ENCODE data around the gene SGF29. TPM values are rescaled to one million over a fixed set of nuclear protein-coding genes. Genes with fewer than 3 reads are reported as not detected.
"Not testable (repeated sequence)": the region's sequence is repeated elsewhere in the genome, so short reads cannot be mapped to it uniquely, and the experiment has no call there.

SGF29 gene
- total RNA-seq, 1 donor from 2014 or later: 40.6 TPM

DNA sequence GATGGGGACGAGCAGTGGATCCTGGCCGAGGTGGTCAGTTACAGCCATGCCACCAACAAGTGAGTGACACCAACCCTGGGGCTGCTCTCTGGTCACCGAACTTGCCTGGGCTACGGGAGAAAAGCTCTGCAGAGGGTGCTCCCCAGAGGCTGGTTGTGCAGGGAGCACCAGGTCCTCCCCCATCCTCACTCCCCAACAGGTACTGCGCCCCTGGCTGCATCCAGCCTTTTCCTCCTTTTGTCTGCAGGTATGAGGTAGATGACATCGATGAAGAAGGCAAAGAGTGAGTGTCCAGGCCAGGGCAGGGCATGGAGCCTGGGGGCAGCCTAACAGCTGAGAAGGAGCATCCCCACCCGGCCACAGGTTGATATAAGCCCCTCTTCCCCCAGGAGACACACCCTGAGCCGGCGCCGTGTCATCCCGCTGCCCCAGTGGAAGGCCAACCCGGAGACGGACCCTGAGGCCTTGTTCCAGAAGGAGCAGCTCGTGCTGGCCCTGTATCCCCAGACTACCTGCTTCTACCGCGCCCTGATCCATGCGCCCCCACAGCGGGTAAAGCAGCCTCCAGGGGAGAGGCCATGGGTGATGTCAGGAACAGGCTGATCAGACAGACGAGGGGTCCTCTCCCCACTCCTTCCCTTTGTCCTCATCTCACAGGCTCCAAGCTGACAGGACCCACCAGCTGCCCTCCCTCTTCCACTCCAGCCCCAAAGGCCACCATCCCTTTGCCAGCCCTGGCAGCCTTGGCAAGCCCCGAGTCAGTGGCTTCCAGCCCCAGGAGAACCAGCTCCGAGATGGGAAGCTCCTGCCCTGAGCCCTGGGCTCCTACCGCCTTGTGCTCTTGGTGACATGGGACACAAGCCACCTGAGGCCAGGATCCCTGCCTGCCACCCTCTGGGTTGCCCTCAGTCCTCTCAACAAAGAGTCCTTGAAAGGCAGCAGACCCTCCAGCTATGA, 36.9 kb downstream of the SGF29 start:
- H3K9me3 ChIP-seq: no peaks in the 10 kb centered on the region
- no peaks in the 10 kb centered on the region for H3K4me1 ChIP-seq
- no peak for DNase-seq
- H3K27me3 ChIP-seq (ENCODE audit: low read depth): no peaks in the 10 kb centered on the region
- no peak overlapping the region for H3K27ac ChIP-seq
- ATAC-seq: no peak
- H3K36me3 ChIP-seq: peaks cover 72% of the 10 kb centered on the region
- H3K4me3 ChIP-seq: no peak overlapping the region
- TF ChIP-seq, protein P1, sequence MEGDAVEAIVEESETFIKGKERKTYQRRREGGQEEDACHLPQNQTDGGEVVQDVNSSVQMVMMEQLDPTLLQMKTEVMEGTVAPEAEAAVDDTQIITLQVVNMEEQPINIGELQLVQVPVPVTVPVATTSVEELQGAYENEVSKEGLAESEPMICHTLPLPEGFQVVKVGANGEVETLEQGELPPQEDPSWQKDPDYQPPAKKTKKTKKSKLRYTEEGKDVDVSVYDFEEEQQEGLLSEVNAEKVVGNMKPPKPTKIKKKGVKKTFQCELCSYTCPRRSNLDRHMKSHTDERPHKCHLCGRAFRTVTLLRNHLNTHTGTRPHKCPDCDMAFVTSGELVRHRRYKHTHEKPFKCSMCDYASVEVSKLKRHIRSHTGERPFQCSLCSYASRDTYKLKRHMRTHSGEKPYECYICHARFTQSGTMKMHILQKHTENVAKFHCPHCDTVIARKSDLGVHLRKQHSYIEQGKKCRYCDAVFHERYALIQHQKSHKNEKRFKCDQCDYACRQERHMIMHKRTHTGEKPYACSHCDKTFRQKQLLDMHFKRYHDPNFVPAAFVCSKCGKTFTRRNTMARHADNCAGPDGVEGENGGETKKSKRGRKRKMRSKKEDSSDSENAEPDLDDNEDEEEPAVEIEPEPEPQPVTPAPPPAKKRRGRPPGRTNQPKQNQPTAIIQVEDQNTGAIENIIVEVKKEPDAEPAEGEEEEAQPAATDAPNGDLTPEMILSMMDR (IDR thresholded peaks at IDR 0.05): no peak
- intact Hi-C loops (cut with DNase I): no loop called here

DNA sequence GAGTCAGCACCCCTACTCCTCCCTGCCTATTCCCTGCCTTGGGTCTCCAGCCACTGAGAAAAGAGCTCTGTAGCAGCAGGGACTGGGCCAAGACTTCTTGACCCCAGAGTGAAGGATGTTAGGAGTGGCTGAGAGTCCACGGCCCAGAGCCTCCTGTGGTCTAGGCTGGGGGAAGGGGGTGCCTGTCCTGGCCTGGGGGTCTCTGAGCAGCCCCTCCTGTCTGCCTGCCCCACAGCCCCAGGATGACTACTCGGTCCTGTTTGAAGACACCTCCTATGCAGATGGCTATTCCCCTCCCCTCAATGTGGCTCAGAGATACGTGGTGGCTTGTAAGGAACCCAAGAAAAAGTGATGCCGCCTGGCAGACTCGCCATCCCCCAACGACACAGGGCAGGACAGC, 37.6 kb downstream of the SGF29 start:
- TF ChIP-seq, protein P1 (IDR thresholded peaks at IDR 0.05): no peak
- intact Hi-C loops (cut with DNase I): no loop called here
- Histone ChIP-seq H3K9me3 (no peaks in the 10 kb centered on the region), H3K4me1 (peaks cover 6% of the 10 kb centered on the region), H3K27me3 (ENCODE audit: low read depth) (no peaks in the 10 kb centered on the region), H3K27ac (no peak overlapping the region), H3K36me3 (peaks cover 65% of the 10 kb centered on the region), H3K4me3 (no peak overlapping the region)
- DNase-seq: no peak
- ATAC-seq: no peak

DNA sequence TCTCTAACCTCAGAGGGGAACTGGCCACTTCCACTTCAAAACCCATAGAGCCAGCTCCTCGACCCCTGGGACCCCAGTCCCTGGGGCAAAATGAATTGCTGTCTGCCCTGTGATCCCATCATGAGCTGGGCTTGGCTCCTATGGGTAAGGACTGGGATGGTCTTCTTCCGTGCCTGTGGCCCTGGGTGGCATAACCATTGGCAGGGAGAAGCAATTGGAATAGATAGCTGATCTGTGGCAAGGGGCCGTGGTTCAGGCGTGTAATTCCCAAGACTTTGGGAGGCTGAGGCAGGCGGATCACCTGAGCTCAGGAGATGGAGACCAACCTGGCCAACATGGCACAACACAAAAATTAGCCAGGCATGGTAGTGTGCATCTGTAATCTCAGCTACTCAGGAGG, 38.8 kb downstream of the SGF29 start:
- Histone ChIP-seq H3K27me3 (ENCODE audit: low read depth) (no peaks in the 10 kb centered on the region), H3K27ac (no peak overlapping the region), H3K9me3 (no peaks in the 10 kb centered on the region), H3K36me3 (peaks cover 53% of the 10 kb centered on the region), H3K4me1 (peaks cover 14% of the 10 kb centered on the region), H3K4me3 (no peak overlapping the region)
- DNase-seq (no peak), ATAC-seq (no peak)
- intact Hi-C loops (cut with DNase I): no loop called here
- TF ChIP-seq, protein P1 (IDR thresholded peaks at IDR 0.05): no peak

DNA sequence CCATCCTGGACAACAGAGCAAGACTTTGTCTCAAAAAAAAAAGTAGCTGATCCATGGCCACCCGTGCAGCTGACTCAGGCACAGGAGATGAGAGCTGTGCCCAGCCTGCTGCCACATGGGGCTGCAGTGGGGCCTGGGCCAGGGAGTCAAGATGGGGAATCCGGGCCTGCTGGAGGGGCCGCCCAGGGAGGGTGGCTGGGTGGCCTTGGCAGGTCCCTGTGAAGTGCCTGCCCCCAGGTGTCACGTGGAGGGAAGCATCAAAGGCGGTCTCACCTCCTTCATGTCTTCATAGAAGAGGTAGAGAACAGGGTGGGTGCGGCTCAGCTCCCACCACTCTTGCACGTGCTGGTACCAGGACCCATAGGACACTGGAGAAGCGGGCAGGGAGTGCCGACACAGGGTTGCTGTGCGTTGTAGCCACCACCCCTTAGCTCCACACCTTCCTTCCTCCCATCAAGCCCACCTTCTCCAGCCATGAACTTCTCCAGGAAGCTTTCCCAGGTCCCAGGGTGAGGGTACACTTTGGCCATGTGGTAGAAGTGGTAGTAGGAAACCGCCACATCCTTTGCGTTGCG, 39.3 kb downstream of the SGF29 start:
- TF ChIP-seq, protein P1 (IDR thresholded peaks at IDR 0.05): no peak

GRCh38 chr16:28595451-28595850, 41.7 kb downstream of the SGF29 start:
- H3K4me1 ChIP-seq: peaks cover 21% of the 10 kb centered on the region
- H3K36me3 ChIP-seq: peaks cover 24% of the 10 kb centered on the region
- H3K4me3 ChIP-seq; H3K27me3 ChIP-seq (ENCODE audit: low read depth); DNase-seq; H3K9me3 ChIP-seq; ATAC-seq; intact Hi-C loops (cut with DNase I); H3K27ac ChIP-seq: not testable (repeated sequence)

More for the DNA sequence above, 39.3 kb downstream of the SGF29 start:
- intact Hi-C loops (cut with DNase I): no loop called here
- Histone ChIP-seq H3K27me3 (ENCODE audit: low read depth) (no peaks in the 10 kb centered on the region), H3K27ac (no peak overlapping the region), H3K36me3 (peaks cover 48% of the 10 kb centered on the region), H3K4me3 (no peak overlapping the region), H3K4me1 (peaks cover 19% of the 10 kb centered on the region), H3K9me3 (no peaks in the 10 kb centered on the region)
- no peak for ATAC-seq
- DNase-seq: no peak
